IPS DF 4.7 (cell line): ENCODE data around the gene DNASE1L3.
"Not testable (repeated sequence)": the region's sequence is repeated elsewhere in the genome, so short reads cannot be mapped to it uniquely, and the experiment has no call there.

Source experiments
- DNase-seq: peaks from one replicate; pipeline ENCODE4 v3.0.0-alpha.2; 2013; ENCODE audit warnings: low spot score; ENCODE audit errors: extremely low read depth

DNASE1L3 gene

DNA sequence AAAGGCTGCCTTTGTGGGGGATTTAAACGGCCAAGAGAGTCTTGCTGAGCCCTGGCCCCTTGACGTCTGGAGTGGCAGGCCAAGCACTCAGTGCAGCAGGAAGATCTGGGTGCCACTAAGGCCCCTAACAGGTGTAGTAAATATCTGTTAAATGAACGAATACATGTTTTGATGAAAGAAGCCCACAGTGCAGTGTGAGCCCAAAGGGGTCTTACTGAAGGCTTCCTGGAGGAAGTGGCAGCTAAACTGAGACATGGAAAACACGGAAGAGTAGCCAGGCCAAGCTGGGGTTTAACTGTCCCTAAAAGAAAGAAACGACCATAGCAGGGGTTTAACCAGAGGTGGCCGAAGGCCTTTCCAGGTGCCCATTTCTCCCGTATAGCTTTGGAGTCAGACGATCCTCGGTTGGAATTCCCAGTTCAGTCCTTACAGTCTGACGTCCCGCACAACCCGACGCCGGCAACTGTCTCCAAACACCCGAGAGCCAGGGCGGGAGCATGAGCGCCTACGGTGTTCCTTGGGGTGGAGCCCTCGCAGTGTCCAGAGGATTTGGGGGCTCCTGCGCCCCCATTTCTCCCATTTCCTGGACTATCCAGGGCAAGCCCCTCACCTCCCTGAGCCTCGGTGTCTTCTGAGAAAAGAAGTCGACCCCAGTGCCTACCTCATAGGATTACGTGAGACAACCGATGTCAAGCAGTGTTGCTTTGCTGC lies 25.9 kb upstream of the DNASE1L3 start:
- no peak for DNase-seq

DNA sequence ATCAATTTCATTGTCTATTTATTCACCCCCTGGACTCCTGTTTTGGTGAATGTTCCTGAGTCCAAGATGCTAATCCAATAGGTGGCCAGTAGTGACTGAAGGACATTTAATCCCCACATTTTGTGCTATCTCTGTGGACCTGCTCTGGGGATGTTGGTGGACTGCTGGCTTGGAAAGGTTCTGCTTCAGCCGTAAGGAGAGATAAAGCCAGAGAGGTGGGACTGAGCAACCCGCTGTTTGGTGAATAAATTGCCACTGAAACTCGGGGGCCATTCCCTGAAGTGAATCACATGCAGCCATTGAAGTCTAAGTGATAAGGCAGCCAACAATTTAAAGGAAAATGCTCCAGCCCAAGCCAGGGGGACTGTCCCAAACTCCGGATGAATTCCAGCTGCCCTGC lies 25.2 kb upstream of the DNASE1L3 start:
- DNase-seq = no peak

DNA sequence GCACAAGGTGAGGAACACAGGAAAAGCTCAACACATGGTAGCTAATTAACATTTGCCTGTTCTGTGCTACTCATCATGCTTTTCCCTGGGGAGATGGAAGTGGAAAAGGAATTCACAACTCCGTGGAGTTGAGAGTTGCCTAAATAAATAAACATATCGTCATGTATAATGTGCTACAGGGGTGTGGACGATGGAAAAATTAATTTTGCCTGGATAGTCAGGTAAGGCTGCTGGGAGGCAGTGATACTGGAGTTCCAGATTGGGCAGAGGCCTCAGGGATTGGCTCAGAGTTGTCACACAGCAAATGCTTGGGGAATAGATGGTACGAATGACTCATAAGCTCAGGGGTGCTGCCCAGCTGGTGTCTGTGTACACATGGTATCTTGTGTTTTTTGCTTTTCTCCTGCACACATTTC lies 23.8 kb upstream of the DNASE1L3 start:
- DNase-seq = no peak

DNA sequence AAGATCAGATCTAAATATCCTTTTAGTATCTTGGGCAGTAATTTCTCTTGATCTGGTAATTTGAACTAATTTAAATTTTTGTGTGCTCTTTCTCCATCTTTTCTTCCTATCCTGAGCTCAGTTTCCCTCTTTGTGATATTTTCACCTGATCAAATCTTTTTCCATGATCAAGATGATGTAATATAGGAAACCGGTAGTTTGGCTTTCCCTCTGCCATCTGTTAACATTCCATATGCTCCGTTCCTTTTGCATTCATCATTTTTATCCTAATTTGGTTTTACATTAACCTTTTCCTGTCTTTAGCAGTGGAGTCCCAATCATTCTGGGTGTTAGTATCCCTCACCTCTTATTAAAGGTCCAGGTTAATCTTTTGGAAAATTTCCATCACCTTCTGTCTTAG lies 20.9 kb upstream of the DNASE1L3 start:
- DNase-seq = no peak

DNA sequence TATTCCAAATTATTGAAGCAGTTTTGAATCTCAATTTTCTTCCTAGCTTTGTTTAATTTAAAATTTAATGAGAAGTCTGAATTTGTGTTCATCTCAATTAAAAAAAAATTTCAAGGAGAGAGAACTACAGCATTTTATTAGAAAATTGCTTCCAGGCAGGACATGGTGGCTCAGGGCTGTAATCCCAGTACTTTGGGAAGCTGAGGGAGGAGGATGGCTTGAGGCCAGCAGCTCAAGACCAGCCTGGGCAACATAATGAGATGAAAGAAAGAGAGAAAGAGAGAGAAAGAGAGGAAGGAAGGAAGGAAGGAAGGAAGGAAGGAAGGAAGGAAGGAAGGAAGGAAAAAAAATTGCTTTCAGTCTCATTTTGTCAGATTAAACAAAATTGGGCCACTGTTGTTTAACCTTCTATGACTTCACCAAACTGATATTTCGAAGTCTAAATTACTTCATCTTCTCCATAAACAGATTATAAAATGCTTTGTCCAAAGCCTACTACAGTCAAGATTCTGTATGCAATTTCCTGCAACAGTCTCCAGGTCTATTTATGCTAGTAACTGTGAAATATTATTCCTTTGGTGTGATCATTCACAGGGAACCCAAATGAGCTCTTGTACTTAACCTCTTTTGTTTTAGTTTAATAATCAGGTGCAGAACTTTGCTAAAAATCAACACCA lies 20.2 kb upstream of the DNASE1L3 start:
- DNase-seq = no peak

DNA sequence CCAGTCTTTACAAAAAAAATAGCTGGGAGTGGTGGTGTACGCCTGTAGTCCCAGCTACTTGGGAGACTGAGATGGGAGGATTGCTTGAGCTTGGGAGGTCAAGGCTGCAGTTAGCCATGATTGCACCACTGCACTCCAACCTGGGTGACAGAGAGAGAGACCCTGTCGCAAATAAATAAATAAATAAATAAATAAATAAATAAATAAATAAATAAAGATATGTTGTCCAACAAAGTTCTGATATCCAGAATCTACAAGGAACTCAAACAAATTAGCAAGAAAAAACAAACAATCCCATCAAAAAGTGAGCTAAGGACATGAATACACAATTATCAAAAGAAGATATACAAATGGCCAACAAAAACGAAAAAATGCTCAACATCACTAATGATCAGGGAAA lies 17.2 kb upstream of the DNASE1L3 start:
- DNase-seq = not testable (repeated sequence)

DNA sequence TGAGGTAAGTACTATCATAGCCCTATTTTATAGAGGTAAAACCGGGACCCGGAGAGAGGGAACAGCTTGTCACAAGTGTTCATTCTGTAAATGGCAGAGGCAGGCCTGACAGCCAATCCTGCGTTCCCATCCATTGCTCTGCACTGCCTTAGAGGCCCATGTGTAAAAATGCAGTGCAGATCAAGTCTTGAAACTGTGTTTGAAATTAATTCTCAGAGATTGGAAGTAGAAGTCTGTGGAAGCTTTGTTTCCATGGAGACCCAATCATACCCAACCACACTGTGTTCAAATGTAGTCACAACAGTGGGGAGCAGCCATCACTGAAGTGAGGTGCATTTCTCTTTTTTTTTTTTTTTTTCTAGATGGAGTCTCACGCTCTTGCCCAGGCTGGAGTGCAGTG lies 13.1 kb upstream of the DNASE1L3 start:
- DNase-seq = no peak

DNA sequence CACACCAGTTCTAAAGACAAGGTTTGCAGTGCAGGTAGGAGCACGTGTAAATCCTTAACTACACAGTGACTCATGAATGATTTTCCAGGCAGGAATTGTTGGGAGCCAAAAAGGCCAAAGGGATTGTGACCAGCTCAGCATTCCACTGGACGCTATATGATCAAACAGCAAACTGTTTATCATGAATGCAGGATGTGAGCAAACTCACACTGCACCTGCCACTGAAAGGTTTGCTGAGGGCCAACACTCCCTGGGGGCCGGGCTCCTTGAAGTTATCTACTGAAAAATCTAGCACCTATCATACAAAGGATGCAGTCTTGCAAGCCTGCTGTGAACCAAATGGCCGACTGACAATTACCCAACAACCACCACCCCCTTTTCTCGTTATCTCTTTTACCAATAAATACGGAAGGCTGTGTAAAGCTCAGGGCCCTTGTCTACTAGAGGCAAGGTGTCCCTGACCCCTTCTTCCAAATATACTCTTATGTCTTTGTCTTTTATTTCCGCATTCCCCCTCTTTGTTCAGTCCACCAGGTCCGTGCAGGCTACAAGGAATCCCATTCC lies 11.5 kb upstream of the DNASE1L3 start:
- DNase-seq = no peak

DNA sequence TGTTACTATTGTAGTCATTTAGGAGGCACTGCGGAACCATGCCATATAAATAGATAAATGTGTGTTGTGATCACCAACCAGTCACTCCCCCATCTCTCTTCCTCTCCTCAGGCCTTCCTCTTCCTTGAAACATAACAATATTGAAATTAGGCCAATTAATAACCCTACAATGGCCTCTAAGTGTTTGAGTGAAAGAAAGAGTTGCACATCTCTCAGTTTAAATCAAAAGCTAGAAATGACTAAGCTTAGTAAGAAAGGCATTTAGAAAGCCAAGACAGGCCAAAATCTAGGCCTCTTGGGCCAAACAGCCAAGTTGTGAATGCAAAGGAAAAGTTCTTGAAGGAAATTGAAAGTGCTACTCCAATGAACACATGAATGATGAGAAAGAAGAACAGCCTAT lies 8.1 kb upstream of the DNASE1L3 start:
- DNase-seq = no peak

DNA sequence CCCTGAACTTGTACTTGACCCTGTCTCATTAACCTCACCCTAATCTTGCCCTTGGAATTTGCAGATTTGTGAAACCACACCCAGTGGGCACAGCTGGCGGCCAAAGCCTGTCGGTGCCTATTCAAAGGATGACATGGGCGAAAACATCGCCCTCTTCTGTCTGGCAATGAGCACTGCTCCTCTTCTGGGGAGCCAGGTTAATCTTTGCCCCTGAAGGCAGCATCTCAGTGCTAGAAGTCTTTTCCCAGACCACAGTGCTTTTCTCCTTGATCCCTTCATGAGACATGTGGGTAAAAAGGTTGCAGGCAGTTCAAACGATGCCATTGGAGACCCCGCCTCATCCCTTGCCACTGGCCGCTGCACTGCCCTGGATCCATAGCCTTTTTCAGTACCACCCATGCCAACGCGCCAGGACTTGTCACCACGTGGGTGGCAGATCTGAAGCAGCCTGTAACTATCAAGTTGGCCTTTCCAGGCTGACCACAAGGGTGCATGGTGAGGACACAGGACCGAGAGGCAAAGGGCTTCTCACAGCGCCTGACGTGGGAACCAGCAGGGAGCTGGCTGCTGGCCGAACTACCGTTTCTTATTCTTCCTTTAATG lies 6.5 kb upstream of the DNASE1L3 start:
- no peak for DNase-seq

DNA sequence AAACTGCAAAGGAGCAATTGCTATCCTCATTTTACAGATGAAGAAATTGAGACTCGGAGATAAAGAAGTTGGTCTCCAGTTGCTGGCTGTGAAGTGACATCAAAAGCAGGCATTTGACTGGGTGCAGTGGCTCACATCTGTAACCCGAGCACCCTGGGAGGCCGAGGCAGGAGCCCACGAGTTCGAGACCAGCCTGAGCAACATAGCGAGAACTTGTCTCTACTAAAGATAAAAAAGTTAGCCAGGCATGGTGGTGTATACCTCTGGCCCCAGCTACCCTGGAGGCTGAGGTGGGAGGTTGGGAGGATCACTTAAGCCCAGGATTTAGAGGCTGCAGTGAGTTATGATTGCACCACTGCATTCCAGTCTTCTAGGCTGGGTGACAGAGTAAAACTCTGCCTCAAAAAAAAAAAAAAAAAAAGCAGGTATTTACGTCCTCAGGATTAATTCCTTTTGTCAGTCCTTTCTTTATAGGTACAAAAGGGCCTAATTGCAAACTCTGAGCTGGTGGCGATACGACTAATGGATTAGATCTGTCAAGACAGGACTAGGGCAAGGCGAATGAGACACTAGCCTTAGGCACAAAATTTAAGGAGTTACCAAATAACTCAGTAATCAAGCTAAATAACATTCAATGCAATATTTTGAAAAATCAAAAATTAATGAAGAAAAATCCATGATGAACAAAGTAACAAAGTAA lies 5.9 kb upstream of the DNASE1L3 start:
- no peak for DNase-seq

DNA sequence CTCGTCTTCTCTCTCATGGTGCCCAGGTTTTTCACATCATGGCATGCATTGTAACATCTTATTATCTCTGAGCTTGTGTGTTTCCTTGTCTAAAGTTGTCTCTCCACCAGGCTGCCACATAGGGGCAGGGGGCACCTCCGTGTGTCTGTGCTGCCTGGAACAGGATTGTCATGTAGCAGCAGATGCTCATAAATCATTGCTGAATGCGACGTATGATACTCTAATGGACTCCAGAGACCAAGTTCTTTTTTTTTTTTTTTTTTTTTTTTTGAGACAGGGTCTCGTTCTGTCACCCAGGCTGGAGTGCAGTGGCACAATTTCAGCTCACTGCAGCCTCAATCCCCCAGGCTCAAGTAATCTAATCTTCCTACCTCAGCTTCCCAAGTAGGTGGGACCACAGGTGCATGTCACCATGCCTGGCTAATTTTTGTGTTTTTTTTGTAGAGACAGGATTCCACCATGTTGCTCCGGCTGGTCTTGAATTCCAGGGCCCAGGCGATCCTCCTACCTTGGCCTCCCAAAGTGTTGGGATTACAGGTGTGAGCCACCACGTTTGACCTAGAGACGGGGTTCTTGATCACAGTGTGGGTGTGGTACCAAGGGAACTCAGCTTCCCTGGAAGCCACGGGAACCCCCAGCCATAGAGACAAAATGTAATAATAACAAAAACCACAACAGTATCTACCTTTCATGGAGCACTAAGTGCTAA lies 4.7 kb upstream of the DNASE1L3 start:
- DNase-seq = no peak

DNA sequence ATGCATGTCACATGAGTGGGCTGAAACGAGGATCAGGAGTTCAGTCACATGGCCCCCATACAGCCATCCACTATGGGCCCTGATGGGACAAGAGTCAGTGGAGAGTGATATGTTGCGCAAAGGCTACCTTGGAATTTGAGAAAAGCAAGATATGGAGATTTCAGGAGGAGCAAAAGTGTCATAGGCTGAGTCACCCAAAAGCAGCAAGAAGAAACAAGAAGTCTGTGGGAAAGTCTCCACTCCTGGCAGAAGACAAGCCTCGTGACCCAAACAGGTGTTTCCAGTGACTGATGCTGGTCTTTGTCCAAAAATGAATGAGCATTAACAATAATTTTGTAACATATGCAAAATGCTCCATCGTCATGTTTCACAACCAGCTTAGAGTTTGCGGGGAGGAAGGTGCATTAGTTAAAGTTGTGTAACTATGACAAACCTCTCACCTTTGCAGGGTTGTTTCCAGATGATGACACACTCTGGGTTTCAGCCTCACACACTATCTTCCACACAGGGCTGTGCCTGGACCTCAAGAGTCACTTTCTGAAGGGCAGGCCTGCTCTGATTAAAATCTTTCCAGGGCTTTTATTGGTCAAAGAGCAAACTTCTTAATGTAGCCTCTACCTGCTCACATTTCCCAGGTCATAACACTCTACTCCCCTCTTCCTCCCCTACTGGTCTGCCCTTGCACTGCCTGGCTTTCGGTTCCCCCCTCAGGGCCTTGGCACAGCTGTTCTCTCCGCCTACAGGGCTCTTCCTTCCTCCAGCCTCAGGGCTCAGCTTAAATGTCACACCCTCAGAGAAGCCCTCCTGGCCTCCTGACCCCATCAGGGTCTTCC lies 3.9 kb upstream of the DNASE1L3 start:
- DNase-seq = no peak

DNA sequence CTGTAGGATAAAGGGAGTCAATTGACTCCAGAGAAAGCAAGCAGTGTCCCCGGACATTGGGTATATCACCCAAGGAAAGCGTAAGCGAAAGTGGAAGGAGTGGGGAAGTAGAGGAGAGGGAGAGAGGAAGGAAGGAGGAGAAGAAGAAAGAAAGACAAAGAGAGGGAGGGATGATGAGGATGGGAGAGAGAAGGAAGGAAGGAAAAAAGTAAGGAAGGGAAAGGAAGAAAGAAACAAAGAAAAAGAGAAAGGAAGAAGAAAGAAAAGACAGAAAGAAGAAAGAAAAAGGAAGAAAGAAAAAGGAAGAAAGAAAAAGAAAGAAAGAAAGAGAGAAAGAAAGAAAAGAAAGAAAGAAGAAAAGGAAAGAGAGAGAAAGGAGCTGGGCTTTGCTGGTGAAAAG lies 839 bp downstream of the DNASE1L3 start:
- DNase-seq = no peak

DNA sequence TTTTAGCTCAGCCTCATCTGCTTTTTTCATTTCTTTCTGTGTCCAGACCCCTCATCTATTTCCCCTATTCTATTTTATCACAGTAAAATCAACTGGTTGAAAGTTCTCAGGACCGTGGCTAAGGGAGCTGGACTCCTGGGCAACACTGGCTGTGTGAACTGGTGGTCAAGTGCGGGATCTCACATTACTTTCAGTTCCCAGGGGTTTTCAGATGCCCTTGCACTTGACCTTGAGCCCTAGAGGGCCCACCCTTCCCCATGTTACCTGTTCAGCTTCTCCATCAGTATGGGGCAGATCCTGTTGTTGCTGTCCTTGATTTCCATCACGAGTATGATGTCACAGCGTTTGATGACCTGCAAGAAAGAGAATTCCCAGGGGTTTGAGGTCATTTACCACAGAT lies 2.8 kb downstream of the DNASE1L3 start:
- DNase-seq = no peak

DNA sequence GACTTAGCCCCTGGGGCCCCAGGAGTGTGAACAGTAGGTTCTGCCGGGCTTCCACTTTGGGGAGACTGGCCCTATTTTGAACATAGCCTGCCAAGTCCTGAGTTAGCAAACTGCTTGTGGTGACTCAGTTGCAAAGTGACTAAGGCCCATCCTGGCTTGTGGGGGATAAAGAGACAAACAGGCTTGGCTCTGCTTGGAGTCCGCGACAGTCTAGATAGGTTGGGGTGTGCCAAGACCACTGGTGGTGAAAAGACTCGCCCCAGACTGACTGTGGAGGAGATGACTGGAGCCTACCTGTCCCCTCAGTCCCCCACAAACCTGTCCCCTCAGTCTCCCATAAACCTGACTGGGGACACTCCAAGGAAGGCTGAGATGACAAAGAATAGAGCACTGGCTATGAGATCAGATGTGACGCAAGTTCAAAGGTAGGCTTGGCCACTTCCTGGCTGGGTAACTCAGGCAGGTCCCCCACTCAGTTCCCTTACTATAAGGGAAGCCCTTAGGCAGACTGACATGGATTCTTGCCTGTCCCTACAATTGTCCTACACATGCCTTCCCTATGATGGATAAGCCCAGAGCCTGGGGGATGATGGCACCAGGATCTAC lies 4.3 kb downstream of the DNASE1L3 start:
- DNase-seq = no peak

DNA sequence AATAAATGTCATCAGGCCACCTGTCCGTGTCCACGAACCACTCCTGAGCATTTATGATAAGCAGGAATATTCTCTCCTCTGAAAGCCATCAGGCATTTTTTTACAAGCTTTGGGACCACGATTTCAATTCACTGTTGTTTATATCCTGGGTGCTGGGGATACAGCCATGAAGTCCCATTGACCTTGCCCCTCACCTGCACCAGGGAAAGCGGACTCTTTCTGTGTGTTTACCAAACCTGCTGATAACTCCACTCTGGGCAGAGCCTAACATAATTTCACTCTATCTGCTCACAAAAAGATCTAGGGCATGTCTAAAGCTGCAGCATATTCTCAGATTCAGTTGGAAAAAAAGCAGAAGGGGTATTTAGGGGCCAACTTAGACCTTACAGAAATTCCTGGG lies 4.8 kb downstream of the DNASE1L3 start:
- DNase-seq = no peak

DNA sequence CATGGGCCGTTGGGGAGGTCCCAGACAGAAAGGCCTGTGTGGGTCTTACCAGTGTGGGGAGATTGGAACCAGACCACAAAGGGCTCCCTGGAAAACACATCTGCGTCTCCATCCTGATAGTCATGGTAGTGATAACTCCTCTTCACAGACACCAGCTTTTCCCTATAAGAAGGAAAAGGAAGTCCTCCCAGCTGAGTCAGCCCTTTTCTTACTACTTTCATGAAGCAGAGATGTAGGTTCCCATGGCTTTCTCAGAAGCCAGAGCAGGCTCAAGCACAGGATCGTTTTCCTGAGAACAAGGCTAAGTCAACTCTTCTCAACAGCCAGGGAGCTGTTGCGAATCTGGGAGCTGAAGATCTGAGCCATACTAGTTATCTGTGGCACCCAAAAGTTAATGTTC lies 6.1 kb downstream of the DNASE1L3 start:
- DNase-seq = no peak

DNA sequence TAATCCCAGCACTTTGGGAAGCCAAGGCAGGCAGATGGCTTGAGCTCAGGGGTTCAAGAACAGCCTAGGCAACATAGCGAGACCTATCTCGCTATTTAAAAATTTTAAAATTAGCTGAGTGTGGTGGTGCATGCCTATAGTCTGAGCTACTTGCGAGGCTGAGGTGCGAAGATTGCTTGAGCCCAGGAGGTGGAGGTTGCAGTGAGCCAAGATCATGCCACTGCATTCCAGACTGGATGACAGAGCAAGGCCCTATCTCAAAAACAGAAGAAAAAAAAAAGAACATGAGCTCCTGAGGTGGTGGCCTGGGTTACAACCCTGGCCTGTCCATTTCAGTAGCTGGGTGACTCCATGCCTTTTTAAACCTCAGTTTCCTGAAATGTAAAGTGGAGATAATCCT lies 7.2 kb downstream of the DNASE1L3 start:
- no peak for DNase-seq

DNA sequence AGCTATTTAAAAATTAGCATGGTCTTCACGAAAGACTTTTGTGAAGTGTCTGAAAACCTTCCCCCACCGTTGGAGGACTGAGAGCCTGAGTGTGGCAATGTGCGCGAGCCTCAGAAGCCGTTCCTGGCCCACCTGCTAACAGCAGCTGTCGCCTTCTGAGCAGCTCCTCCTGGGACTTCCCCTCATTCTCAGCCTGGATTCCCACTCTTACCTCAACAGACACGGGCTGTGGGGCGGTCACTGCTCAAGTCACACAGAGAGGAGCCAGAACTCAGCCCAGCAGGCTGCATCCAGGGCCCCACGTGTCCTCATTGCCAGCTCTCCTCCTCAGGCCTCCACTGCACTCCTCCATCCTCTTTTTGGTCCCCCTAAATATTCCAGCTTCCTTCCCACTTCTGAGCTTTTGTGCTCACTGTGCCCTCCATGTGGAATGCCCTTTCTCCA lies 7.8 kb downstream of the DNASE1L3 start:
- DNase-seq = no peak
